ENCODE results near the gene UBN2.

Gene UBN2

DNA sequence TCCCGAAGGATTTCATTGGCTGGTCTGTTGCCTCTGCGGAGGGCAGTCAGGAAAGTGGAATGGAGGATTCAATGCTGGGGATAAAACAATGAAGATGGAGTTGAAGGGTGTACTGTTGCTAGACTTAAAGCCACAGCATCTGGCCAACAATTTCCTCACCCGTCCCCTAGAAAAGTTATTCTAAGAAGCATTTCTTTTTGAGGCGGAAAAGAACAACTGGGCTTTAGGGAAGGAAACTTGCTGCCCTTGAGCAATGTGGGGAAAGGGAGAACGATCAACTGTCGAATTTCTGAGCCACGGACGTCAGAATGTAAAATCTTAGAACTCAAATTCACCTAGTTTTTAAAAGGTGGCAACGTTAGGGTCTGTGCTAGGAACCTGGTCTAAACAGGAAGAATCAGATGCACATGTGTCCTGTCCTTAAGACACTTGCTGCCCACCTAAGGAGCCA is 110.8 kb downstream of the UBN2 start:
- DNase-seq (ENCODE audit: low spot score) = no peak

DNA sequence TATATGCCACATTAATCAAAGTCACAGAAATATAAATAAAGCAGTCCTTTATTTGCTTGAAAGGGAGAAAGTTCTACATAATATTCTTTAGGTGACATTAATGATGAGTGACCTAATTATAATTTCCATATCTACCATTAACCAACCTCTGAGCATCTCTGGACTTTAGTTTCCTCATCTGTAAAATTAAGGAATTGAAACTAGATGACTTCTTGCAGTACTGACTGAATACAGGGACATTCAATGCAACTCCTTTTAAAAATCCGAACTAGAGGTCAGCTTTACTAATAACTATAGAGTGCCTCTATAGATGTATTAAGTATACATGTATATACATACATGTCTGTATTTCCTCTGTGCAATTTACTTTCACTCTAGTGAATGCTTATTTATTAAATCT is 114.0 kb downstream of the UBN2 start:
- no peak for DNase-seq (ENCODE audit: low spot score)

DNA sequence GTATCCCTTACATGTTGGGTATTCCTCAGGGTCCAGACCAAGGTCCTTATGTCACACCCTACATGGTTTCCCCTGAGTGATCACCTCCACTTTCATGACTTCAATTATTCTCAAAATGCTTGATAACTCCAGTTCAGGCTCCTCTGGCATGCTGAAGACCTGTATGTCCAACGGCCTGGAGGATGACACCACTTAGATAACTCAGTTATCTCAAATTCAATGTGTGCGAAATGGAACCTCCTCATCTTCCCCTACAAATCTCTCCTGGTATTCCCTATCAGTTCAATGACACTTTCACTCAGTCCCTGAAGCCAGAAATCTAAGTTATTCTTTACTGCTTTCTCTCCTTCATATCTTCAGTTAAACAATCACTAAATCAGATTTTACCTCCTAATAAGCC is 120.0 kb downstream of the UBN2 start:
- DNase-seq (ENCODE audit: low spot score) = no peak

DNA sequence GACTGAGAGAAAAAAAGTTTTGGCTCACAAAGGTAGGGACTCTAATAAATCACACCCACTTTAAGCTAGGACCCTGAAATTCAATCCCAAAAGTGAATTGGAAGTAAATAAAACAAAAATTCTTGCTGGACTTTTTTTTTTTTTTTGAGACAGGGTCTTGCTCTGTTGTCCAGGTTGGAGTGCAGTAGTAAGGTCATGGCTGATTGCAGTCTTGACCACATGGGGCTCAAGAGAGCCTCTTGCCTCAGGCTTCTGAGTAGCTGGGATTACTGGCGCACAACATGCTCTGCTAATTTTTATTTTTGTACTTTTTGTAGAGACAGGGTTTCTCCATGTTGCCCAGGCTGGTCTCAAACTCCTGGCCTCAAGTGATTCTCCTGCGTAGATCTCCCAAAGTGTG is 123.7 kb downstream of the UBN2 start:
- DNase-seq (ENCODE audit: low spot score) = no peak

DNA sequence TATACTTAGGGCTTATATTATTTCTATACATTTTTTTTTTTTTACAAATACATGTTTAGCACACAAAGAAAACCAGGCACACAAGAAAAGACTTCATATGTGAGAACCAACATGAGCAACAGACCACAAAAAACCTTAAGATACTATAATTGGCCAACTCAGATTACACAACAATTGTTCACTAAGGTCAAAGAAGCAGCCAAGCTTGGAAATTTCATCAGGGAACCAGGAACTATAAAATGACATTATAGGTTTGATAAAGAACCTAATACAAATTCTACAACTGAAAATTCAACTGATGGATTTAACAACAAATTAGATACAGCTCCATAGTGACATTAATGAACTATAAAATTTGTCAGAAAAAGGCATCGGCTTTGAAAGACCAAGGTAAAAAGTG is 124.3 kb downstream of the UBN2 start:
- no peak for DNase-seq (ENCODE audit: low spot score)

Small RNA genes lying within 50 kb of the gene (small RNA-seq; reads per million reads assigned to genes)
- 0 reads per million in 2 experiments for gene AC009220.1
- 0 reads per million in 2 experiments for gene RNU6-206P
